ENCODE data around the gene IL17B.

GRCh38 chr5:149419532-149419858 lies 40.4 kb upstream of the IL17B start:
- no peak for TF ChIP-seq CTCF (IDR thresholded peaks at IDR 0.05)
- TF ChIP-seq POLR2A (IDR thresholded peaks at IDR 0.05), result no peak
